ENCODE measurements around the gene DSG1.
"Not testable (repeated sequence)": the region's sequence is repeated elsewhere in the genome, so short reads cannot be mapped to it uniquely, and the experiment has no call there.

The DSG1 gene

GRCh38 chr18:31317860-31318259 lies at the start of gene DSG1:
TSS of gene DSG1 (plus strand) at chr18:31318160. CDS start at chr18:31318301, 141 bp downstream.
- Histone ChIP-seq H3K9ac (ENCODE audit: low read length) (no peak within 1 kb of the TSS), H3K27ac (ENCODE audit: low read depth, low read length) (no peak within 1 kb of the TSS), H3K27me3 (ENCODE audit: control insufficient read depth, insufficient read depth, low read length) (no peaks in the 10 kb centered on the region), H3K36me3 (ENCODE audit: control insufficient read depth, insufficient read depth, low read length) (no peaks in the 10 kb centered on the region), H3K4me3 (ENCODE audit: low read length) (no peak within 1 kb of the TSS), H3K4me1 (ENCODE audit: control insufficient read depth, insufficient read depth, low read length) (no peaks in the 10 kb centered on the region)

- no peak overlapping the region for H3K4me3 ChIP-seq (ENCODE audit: low read length)
- H3K27me3 ChIP-seq (ENCODE audit: control insufficient read depth, insufficient read depth, low read length): no peaks in the 10 kb centered on the region
- H3K36me3 ChIP-seq (ENCODE audit: control insufficient read depth, insufficient read depth, low read length): no peaks in the 10 kb centered on the region
- no peaks in the 10 kb centered on the region for H3K4me1 ChIP-seq (ENCODE audit: control insufficient read depth, insufficient read depth, low read length)
- no peak overlapping the region for H3K9ac ChIP-seq (ENCODE audit: low read length)
- H3K27ac ChIP-seq (ENCODE audit: low read depth, low read length): no peak overlapping the region
Measured at GRCh38 chr18:31268985-31269406, 49.0 kb upstream of the DSG1 start.

- Histone ChIP-seq H3K4me3 (ENCODE audit: low read length) (no peak overlapping the region), H3K27me3 (ENCODE audit: control insufficient read depth, insufficient read depth, low read length) (no peaks in the 10 kb centered on the region), H3K4me1 (ENCODE audit: control insufficient read depth, insufficient read depth, low read length) (no peaks in the 10 kb centered on the region), H3K27ac (ENCODE audit: low read depth, low read length) (no peak overlapping the region), H3K36me3 (ENCODE audit: control insufficient read depth, insufficient read depth, low read length) (no peaks in the 10 kb centered on the region), H3K9ac (ENCODE audit: low read length) (no peak overlapping the region)
Measured at GRCh38 chr18:31269566-31269965, 48.4 kb upstream of the DSG1 start.

GRCh38 chr18:31270578-31270977 lies 47.4 kb upstream of the DSG1 start:
- Histone ChIP-seq H3K27me3 (ENCODE audit: control insufficient read depth, insufficient read depth, low read length) (no peaks in the 10 kb centered on the region), H3K27ac (ENCODE audit: low read depth, low read length) (no peak overlapping the region), H3K9ac (ENCODE audit: low read length) (no peak overlapping the region), H3K4me1 (ENCODE audit: control insufficient read depth, insufficient read depth, low read length) (no peaks in the 10 kb centered on the region), H3K36me3 (ENCODE audit: control insufficient read depth, insufficient read depth, low read length) (no peaks in the 10 kb centered on the region), H3K4me3 (ENCODE audit: low read length) (no peak overlapping the region)

- Histone ChIP-seq H3K27ac (ENCODE audit: low read depth, low read length) (no peak overlapping the region), H3K4me3 (ENCODE audit: low read length) (no peak overlapping the region), H3K9ac (ENCODE audit: low read length) (no peak overlapping the region), H3K4me1 (ENCODE audit: control insufficient read depth, insufficient read depth, low read length) (no peaks in the 10 kb centered on the region), H3K27me3 (ENCODE audit: control insufficient read depth, insufficient read depth, low read length) (no peaks in the 10 kb centered on the region), H3K36me3 (ENCODE audit: control insufficient read depth, insufficient read depth, low read length) (no peaks in the 10 kb centered on the region)
Measured at GRCh38 chr18:31273812-31274527, 44.0 kb upstream of the DSG1 start.

GRCh38 chr18:31274931-31275330 lies 43.0 kb upstream of the DSG1 start:
- no peak overlapping the region for H3K9ac ChIP-seq (ENCODE audit: low read length)
- no peaks in the 10 kb centered on the region for H3K4me1 ChIP-seq (ENCODE audit: control insufficient read depth, insufficient read depth, low read length)
- no peaks in the 10 kb centered on the region for H3K27me3 ChIP-seq (ENCODE audit: control insufficient read depth, insufficient read depth, low read length)
- no peaks in the 10 kb centered on the region for H3K36me3 ChIP-seq (ENCODE audit: control insufficient read depth, insufficient read depth, low read length)
- H3K4me3 ChIP-seq (ENCODE audit: low read length): no peak overlapping the region
- H3K27ac ChIP-seq (ENCODE audit: low read depth, low read length): no peak overlapping the region

- no peaks in the 10 kb centered on the region for H3K27me3 ChIP-seq (ENCODE audit: control insufficient read depth, insufficient read depth, low read length)
- H3K4me1 ChIP-seq (ENCODE audit: control insufficient read depth, insufficient read depth, low read length): no peaks in the 10 kb centered on the region
- no peak overlapping the region for H3K4me3 ChIP-seq (ENCODE audit: low read length)
- H3K27ac ChIP-seq (ENCODE audit: low read depth, low read length): no peak overlapping the region
- H3K36me3 ChIP-seq (ENCODE audit: control insufficient read depth, insufficient read depth, low read length): no peaks in the 10 kb centered on the region
- H3K9ac ChIP-seq (ENCODE audit: low read length): no peak overlapping the region
Measured at GRCh38 chr18:31275722-31276463, 42.1 kb upstream of the DSG1 start.

- no peaks in the 10 kb centered on the region for H3K36me3 ChIP-seq (ENCODE audit: control insufficient read depth, insufficient read depth, low read length)
- no peak overlapping the region for H3K9ac ChIP-seq (ENCODE audit: low read length)
- no peak overlapping the region for H3K4me3 ChIP-seq (ENCODE audit: low read length)
- H3K27ac ChIP-seq (ENCODE audit: low read depth, low read length): no peak overlapping the region
- no peaks in the 10 kb centered on the region for H3K27me3 ChIP-seq (ENCODE audit: control insufficient read depth, insufficient read depth, low read length)
- no peaks in the 10 kb centered on the region for H3K4me1 ChIP-seq (ENCODE audit: control insufficient read depth, insufficient read depth, low read length)
Measured at GRCh38 chr18:31278609-31279071, 39.3 kb upstream of the DSG1 start.

- no peak overlapping the region for H3K27ac ChIP-seq (ENCODE audit: low read depth, low read length)
- no peak overlapping the region for H3K9ac ChIP-seq (ENCODE audit: low read length)
- H3K27me3 ChIP-seq (ENCODE audit: control insufficient read depth, insufficient read depth, low read length): no peaks in the 10 kb centered on the region
- H3K4me1 ChIP-seq (ENCODE audit: control insufficient read depth, insufficient read depth, low read length): no peaks in the 10 kb centered on the region
- H3K4me3 ChIP-seq (ENCODE audit: low read length): no peak overlapping the region
- no peaks in the 10 kb centered on the region for H3K36me3 ChIP-seq (ENCODE audit: control insufficient read depth, insufficient read depth, low read length)
Measured at GRCh38 chr18:31280502-31280901, 37.5 kb upstream of the DSG1 start.

GRCh38 chr18:31281437-31281836 lies 36.5 kb upstream of the DSG1 start:
- Histone ChIP-seq H3K27ac (ENCODE audit: low read depth, low read length) (no peak overlapping the region), H3K36me3 (ENCODE audit: control insufficient read depth, insufficient read depth, low read length) (no peaks in the 10 kb centered on the region), H3K4me1 (ENCODE audit: control insufficient read depth, insufficient read depth, low read length) (no peaks in the 10 kb centered on the region), H3K9ac (ENCODE audit: low read length) (no peak overlapping the region), H3K27me3 (ENCODE audit: control insufficient read depth, insufficient read depth, low read length) (no peaks in the 10 kb centered on the region), H3K4me3 (ENCODE audit: low read length) (no peak overlapping the region)

GRCh38 chr18:31289446-31289845 lies 28.5 kb upstream of the DSG1 start:
- not testable (repeated sequence) for H3K4me1 ChIP-seq (ENCODE audit: control insufficient read depth, insufficient read depth, low read length); H3K9ac ChIP-seq (ENCODE audit: low read length); H3K27me3 ChIP-seq (ENCODE audit: control insufficient read depth, insufficient read depth, low read length); H3K36me3 ChIP-seq (ENCODE audit: control insufficient read depth, insufficient read depth, low read length); H3K4me3 ChIP-seq (ENCODE audit: low read length); H3K27ac ChIP-seq (ENCODE audit: low read depth, low read length)

- H3K27ac ChIP-seq (ENCODE audit: low read depth, low read length): no peak overlapping the region
- no peaks in the 10 kb centered on the region for H3K4me1 ChIP-seq (ENCODE audit: control insufficient read depth, insufficient read depth, low read length)
- H3K9ac ChIP-seq (ENCODE audit: low read length): no peak overlapping the region
- no peaks in the 10 kb centered on the region for H3K27me3 ChIP-seq (ENCODE audit: control insufficient read depth, insufficient read depth, low read length)
- H3K36me3 ChIP-seq (ENCODE audit: control insufficient read depth, insufficient read depth, low read length): no peaks in the 10 kb centered on the region
- no peak overlapping the region for H3K4me3 ChIP-seq (ENCODE audit: low read length)
Measured at GRCh38 chr18:31291688-31292087, 26.3 kb upstream of the DSG1 start.
